ENCODE measurements around the gene KRT31. TPM values are rescaled to one million over a fixed set of nuclear protein-coding genes. Genes with fewer than 3 reads are reported as not detected.
"Not testable (repeated sequence)": the region's sequence is repeated elsewhere in the genome, so short reads cannot be mapped to it uniquely, and the experiment has no call there.

Gene KRT31
- total RNA-seq, 1 donor from 2014 or later, result not detected

GRCh38 chr17:41433586-41433985 lies 36.2 kb upstream of the KRT31 start:
- DNase-seq (ENCODE audit: low spot score in 2 of 2, unreplicated experiment in 2 of 2), result no peak
- TF ChIP-seq, protein P1, sequence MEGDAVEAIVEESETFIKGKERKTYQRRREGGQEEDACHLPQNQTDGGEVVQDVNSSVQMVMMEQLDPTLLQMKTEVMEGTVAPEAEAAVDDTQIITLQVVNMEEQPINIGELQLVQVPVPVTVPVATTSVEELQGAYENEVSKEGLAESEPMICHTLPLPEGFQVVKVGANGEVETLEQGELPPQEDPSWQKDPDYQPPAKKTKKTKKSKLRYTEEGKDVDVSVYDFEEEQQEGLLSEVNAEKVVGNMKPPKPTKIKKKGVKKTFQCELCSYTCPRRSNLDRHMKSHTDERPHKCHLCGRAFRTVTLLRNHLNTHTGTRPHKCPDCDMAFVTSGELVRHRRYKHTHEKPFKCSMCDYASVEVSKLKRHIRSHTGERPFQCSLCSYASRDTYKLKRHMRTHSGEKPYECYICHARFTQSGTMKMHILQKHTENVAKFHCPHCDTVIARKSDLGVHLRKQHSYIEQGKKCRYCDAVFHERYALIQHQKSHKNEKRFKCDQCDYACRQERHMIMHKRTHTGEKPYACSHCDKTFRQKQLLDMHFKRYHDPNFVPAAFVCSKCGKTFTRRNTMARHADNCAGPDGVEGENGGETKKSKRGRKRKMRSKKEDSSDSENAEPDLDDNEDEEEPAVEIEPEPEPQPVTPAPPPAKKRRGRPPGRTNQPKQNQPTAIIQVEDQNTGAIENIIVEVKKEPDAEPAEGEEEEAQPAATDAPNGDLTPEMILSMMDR (IDR thresholded peaks at IDR 0.05; ENCODE audit: unreplicated experiment), result no peak
- H3K27ac Mint-ChIP-seq, result no peak overlapping the region
- no peaks in the 10 kb centered on the region for H3K27me3 Mint-ChIP-seq (ENCODE audit: low read depth)
- H3K36me3 Mint-ChIP-seq, result no peaks in the 10 kb centered on the region
- peaks cover 7% of the 10 kb centered on the region for H3K4me1 Mint-ChIP-seq
- H3K9me3 Mint-ChIP-seq, result no peaks in the 10 kb centered on the region
- no peak overlapping the region for H3K4me3 Mint-ChIP-seq

- not testable (repeated sequence) for H3K36me3 Mint-ChIP-seq, H3K27ac Mint-ChIP-seq
These were observed 33.0 kb upstream of the KRT31 start for GRCh38 chr17:41430376-41430775.

DNA sequence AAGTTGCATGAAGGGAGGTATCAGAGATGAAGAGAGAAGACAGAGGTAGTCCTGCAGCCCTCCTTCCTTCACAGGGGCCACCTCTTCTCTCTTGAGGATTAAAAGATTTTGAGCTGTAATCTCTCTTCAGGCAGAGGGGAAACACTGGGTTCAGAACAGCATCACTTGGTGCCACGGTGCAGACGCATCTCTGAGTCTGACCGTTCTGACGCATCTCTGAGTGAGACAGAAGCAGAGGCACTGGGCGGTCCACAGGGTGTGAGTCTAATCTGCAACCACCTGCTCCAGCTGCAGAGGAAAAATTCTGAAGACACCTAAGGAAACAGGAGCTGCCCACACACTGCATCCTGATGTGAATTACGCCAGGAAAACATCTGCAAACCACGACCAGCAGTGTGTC lies 32.3 kb upstream of the KRT31 start:
- Mint-ChIP-seq H3K36me3 (no peaks in the 10 kb centered on the region), H3K9me3 (no peaks in the 10 kb centered on the region), H3K27ac (no peak overlapping the region), H3K4me1 (peaks cover 7% of the 10 kb centered on the region), H3K4me3 (no peak overlapping the region), H3K27me3 (ENCODE audit: low read depth) (no peaks in the 10 kb centered on the region)
- TF ChIP-seq, protein P1 (IDR thresholded peaks at IDR 0.05; ENCODE audit: unreplicated experiment), result no peak
- no peak for DNase-seq (ENCODE audit: low spot score in 2 of 2, unreplicated experiment in 2 of 2)

More at GRCh38 chr17:41430376-41430775, 33.0 kb upstream of the KRT31 start:
- not testable (repeated sequence) for H3K4me3 Mint-ChIP-seq; H3K27me3 Mint-ChIP-seq (ENCODE audit: low read depth); H3K9me3 Mint-ChIP-seq; DNase-seq (ENCODE audit: low spot score in 2 of 2, unreplicated experiment in 2 of 2); H3K4me1 Mint-ChIP-seq

DNA sequence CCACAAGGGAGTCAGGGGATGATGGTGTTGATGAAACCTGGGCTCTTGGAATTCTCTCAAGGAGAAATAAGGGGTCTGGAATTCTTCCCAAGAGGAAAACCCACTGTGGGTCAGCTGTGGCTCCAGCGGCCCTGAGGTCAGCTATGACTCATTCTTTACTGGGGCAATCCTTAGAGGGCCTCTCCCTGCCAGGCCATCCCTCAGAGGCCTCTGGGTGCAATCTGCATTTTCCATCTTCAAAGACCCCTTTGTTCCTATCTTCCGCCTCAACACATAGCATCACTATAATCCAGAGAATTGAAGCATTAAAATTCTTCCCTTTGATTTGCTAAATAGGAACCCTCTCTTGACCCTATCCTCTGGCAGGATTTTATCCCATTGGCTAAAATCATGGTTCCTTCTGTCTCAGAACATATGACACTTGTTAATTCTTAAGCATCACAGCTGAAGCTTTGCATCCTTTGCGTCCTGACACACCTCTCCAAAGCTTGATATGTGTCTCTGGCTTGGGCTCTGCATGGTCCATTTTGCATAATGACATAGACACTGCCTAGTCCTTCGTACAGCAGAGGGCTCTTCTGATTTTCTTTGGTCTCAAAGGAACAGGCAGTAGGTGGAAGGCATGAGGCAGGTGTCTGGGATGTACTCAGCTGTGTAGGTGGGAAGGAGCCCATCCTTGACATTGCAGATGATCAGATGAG lies 31.3 kb upstream of the KRT31 start:
- TF ChIP-seq, protein P1 (IDR thresholded peaks at IDR 0.05; ENCODE audit: unreplicated experiment), result no peak
- no peaks in the 10 kb centered on the region for H3K9me3 Mint-ChIP-seq
- no peak for DNase-seq (ENCODE audit: low spot score in 2 of 2, unreplicated experiment in 2 of 2)
- H3K36me3 Mint-ChIP-seq, result no peaks in the 10 kb centered on the region
- no peaks in the 10 kb centered on the region for H3K27me3 Mint-ChIP-seq (ENCODE audit: low read depth)
- peaks cover 4% of the 10 kb centered on the region for H3K4me1 Mint-ChIP-seq
- H3K27ac Mint-ChIP-seq, result no peak overlapping the region
- no peak overlapping the region for H3K4me3 Mint-ChIP-seq

- TF ChIP-seq, protein P1 (IDR thresholded peaks at IDR 0.05; ENCODE audit: unreplicated experiment), result no peak
- no peak for DNase-seq (ENCODE audit: low spot score in 2 of 2, unreplicated experiment in 2 of 2)
- H3K4me3 Mint-ChIP-seq, result no peak within 1 kb of the TSS
- no peaks in the 10 kb centered on the region for H3K27me3 Mint-ChIP-seq (ENCODE audit: low read depth)
- peaks cover 17% of the 10 kb centered on the region for H3K4me1 Mint-ChIP-seq
- no peaks in the 10 kb centered on the region for H3K9me3 Mint-ChIP-seq
- H3K36me3 Mint-ChIP-seq, result no peaks in the 10 kb centered on the region
- no peak within 1 kb of the TSS for H3K27ac Mint-ChIP-seq
These were observed 26.8 kb upstream of the KRT31 start, which contains the start of gene KRT37 for GRCh38 chr17:41424111-41424635. KRT37 (minus strand) TSS chr17:41424585; CDS start chr17:41424523, 62 bp downstream.

- H3K27me3 Mint-ChIP-seq (ENCODE audit: low read depth); H3K4me3 Mint-ChIP-seq; H3K36me3 Mint-ChIP-seq; H3K9me3 Mint-ChIP-seq; DNase-seq (ENCODE audit: low spot score in 2 of 2, unreplicated experiment in 2 of 2); H3K27ac Mint-ChIP-seq: not testable (repeated sequence)
- H3K4me1 Mint-ChIP-seq, result peaks cover 28% of the 10 kb centered on the region
These were observed 25.2 kb upstream of the KRT31 start for GRCh38 chr17:41422586-41422985.
